Measurements from ENCODE around the gene NKD1. TPM values are rescaled to one million over a fixed set of nuclear protein-coding genes. Genes with fewer than 3 reads are reported as not detected.

NKD1 gene
- total RNA-seq, 6 experiments from 2014 or later: 0.69 to 2.6 (median 2.1) TPM

GRCh38 chr16:50549561-50549915, 1.3 kb downstream of the NKD1 start:
- Histone ChIP-seq H3K4me1 (peaks cover 0 to 3% (median 0%) of the 10 kb centered on the region in 4 donors), H3K4me3 (peak overlapping the region in 1 of 3 donors; percentile 69), H3K9me3 (no peaks in the 10 kb centered on the region), H3K36me3 (no peaks in the 10 kb centered on the region), H3K27me3 (no peaks in the 10 kb centered on the region), H3K27ac (no peak overlapping the region)
- 59% methylated on average over 7 of the region's 7 CpGs for WGBS (ENCODE audit: insufficient coverage, low coverage, low lambda C conversion rate, missing lambda C conversion rate)
- intact Hi-C loops (cut with DNase I): no loop called here
- DNase-seq (no peak), ATAC-seq (no peak)
- no peak for TF ChIP-seq CTCF (IDR thresholded peaks at IDR 0.05)
- no peak for TF ChIP-seq POLR2A (IDR thresholded peaks at IDR 0.05)

- ATAC-seq (no peak), DNase-seq (no peak)
- Histone ChIP-seq H3K4me3 (no peak overlapping the region), H3K27me3 (no peaks in the 10 kb centered on the region), H3K36me3 (no peaks in the 10 kb centered on the region), H3K4me1 (peaks cover 0 to 3% (median 0%) of the 10 kb centered on the region in 4 donors), H3K27ac (no peak overlapping the region), H3K9me3 (no peaks in the 10 kb centered on the region)
- intact Hi-C loops (cut with DNase I): no loop called here
- WGBS (ENCODE audit: insufficient coverage, low coverage, low lambda C conversion rate, missing lambda C conversion rate): 58% methylated on average over 6 of the region's 8 CpGs
- TF ChIP-seq CTCF (IDR thresholded peaks at IDR 0.05) (no peak), POLR2A (IDR thresholded peaks at IDR 0.05) (no peak)
These were observed 1.8 kb downstream of the NKD1 start for GRCh38 chr16:50550035-50550434.

GRCh38 chr16:50550866-50551641, 2.9 kb downstream of the NKD1 start:
- TF ChIP-seq CTCF (IDR thresholded peaks at IDR 0.05) (no peak), POLR2A (IDR thresholded peaks at IDR 0.05) (no peak)
- intact Hi-C loops (cut with DNase I): no loop called here
- Histone ChIP-seq H3K9me3 (no peaks in the 10 kb centered on the region), H3K4me3 (no peak overlapping the region), H3K27ac (no peak overlapping the region), H3K4me1 (peaks cover 0 to 3% (median 0%) of the 10 kb centered on the region in 4 donors), H3K27me3 (no peaks in the 10 kb centered on the region), H3K36me3 (no peaks in the 10 kb centered on the region)
- WGBS (ENCODE audit: insufficient coverage, low coverage, low lambda C conversion rate, missing lambda C conversion rate): 66% methylated on average over 4 of the region's 9 CpGs
- ATAC-seq: no peak
- DNase-seq: no peak

- DNase-seq: no peak
- Histone ChIP-seq H3K27ac (no peak overlapping the region), H3K27me3 (no peaks in the 10 kb centered on the region), H3K4me1 (no peaks in the 10 kb centered on the region), H3K36me3 (no peaks in the 10 kb centered on the region), H3K4me3 (no peak overlapping the region), H3K9me3 (no peaks in the 10 kb centered on the region)
- no peak for ATAC-seq
- intact Hi-C loops (cut with DNase I): no loop called here
- WGBS (ENCODE audit: insufficient coverage, low coverage, low lambda C conversion rate, missing lambda C conversion rate): 89% methylated on average over 6 of the region's 7 CpGs
- no peak for TF ChIP-seq POLR2A (IDR thresholded peaks at IDR 0.05)
- no peak for TF ChIP-seq CTCF (IDR thresholded peaks at IDR 0.05)
These were observed 4.4 kb downstream of the NKD1 start for GRCh38 chr16:50552476-50553101.
